GM21576 (cell line): ENCODE data around the gene FBXL3.
"Not testable (repeated sequence)": the region's sequence is repeated elsewhere in the genome, so short reads cannot be mapped to it uniquely, and the experiment has no call there.

Experiments used
- ATAC-seq: cut with Tn5 transposase; IDR thresholded peaks from one replicate; pipeline ENCODE4 v1.9.1; 2021; ENCODE audit warnings: mild to moderate bottlenecking, moderate library complexity; ENCODE audit not compliant: unreplicated experiment

The FBXL3 gene

GRCh38 chr13:77028202-77028601 is 1.2 kb upstream of the FBXL3 start:
- no peak for ATAC-seq

- peak; percentile 52 for ATAC-seq
Observed at GRCh38 chr13:77026255-77026860, 601 bp downstream of the FBXL3 start.

- ATAC-seq, result no peak
Observed at GRCh38 chr13:77022341-77022740, 4.6 kb downstream of the FBXL3 start.

GRCh38 chr13:77019756-77020155 is 7.2 kb downstream of the FBXL3 start:
- no peak for ATAC-seq

DNA sequence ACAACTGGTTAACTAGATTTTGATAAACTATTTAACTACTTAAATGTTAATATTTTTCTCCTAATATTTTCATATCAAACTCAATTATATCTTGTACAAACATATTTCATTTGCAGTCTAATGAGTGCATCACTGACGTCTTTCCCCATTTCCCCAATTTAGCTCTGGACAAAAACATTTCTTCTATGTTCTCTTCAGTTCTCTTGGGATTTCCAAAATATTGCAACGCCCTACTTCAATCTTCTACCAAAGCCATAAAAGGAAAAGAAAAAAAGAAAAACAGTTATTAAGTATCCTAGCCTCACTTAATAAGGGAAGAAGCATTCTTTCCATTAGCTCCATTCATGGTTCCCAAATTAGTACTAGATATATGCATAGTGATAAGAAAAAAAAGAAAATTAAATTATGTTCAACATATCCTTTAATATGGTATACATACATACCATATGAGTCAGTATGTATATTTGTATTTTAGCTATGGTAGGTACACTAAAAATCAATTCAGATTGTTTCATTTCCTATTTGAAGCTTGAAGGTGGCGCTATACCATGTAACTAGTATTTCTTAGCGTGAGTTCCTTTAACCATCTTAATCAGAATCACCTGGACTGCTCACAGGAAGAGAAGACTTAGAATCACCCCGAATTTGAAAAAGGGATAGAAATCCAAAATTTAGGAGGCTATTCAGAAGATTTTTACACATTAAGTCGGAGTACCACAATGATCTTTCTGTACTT is 9.9 kb downstream of the FBXL3 start:
- no peak for ATAC-seq

DNA sequence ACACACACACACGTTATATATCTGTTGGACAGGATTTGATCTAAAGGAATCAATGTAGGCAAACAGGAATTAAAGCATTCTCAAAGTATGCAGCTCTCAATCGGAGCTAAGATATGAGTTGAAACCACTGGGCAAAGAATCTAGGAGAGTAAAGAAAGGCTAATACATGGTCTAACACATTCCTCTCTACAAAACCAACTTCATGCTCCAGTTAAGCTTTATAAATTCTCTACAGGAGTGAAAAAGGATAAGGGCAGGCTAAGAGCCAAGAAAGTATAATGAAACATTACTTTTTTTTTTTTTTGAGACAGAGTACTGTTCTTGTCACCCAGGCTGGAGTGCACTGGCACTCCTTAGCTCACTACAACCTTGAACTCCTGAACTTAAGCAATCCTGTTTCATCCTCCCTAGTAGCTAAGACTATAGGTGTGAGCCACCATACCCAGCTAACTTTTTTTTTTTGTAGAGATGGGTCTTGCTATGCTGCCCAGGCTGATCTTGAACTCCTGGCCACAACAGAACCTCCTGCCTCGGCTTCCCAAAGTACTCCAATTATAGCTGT is 10.6 kb downstream of the FBXL3 start:
- no peak for ATAC-seq

GRCh38 chr13:77014906-77015685 is 11.9 kb downstream of the FBXL3 start:
- no peak for ATAC-seq

GRCh38 chr13:77013853-77014542 is 13.0 kb downstream of the FBXL3 start:
- no peak for ATAC-seq

DNA sequence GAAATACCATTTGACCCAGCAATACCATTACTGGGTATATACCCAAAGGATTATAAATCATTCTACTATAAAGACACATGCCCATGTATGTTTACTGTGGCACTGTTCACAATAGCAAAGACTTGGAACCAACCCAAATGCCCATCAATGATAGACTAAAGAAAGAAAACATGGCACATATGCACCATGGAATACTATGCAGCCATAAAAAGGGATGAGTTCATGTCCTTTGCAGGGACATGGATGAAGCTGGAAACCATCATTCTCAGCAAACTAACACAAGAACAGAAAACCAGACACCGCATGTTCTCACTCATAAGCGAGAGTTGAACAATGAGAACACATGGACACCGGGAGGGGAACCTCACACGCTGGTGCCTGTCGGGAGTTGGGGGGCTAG is 17.2 kb downstream of the FBXL3 start:
- ATAC-seq, result not testable (repeated sequence)

GRCh38 chr13:77009011-77009410 is 17.9 kb downstream of the FBXL3 start:
- ATAC-seq, result no peak

DNA sequence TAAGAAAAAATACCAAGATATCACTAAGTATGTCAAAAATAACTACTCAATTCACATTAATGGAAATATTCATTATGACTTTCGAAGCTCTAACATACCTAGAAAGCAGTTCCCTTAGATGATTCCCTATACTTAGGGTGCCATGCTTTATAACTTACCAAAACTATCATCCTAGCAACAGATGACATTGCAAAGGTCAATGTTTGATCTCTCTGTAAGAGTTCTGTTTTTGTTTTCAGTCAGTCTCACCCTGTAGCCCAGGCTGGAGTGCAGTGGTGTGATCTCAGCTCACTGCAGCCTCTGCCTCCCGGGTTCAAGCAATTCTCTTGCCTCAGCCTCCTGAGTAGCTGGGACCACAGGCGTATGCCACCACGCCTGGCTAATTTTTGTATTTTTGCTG is 18.6 kb downstream of the FBXL3 start:
- not testable (repeated sequence) for ATAC-seq

DNA sequence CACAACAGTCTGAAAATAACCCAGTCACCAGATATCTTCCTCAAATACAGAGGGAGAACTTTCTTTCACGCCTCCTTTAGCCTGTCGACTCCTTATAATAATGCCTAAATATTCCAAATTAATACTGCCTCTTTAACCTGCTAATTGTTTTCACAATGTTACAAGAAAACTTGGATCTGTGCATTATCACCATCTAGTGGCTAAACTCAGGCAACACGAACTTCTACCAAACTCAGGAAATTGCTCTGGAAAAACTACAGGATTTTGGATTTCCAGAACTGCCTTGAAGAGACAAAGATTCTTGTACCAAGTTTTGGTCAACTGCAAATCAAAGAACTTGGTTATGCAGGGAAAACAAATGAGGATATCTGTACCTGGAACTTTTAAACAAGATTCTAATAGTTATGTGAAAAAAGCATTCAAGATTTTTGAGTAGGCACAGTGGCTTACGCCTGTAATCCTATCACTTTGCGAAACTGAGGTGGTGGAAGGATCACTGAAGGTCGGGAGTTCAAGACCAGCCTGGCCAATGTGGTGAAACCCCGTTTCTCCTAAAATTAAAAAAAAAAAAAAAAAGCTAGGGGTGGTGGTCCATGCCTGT is 24.3 kb downstream of the FBXL3 start:
- ATAC-seq, result no peak

GRCh38 chr13:77001963-77002587 is 24.9 kb downstream of the FBXL3 start:
- ATAC-seq, result no peak

- no peak for ATAC-seq
Observed at GRCh38 chr13:77001540-77001939, 25.4 kb downstream of the FBXL3 start.

GRCh38 chr13:77000475-77000874 is 26.5 kb downstream of the FBXL3 start:
- ATAC-seq, result no peak

- no peak for ATAC-seq
Observed at GRCh38 chr13:76994281-76994680, 32.7 kb downstream of the FBXL3 start.

GRCh38 chr13:76993473-76993872 is 33.5 kb downstream of the FBXL3 start:
- ATAC-seq, result no peak

DNA sequence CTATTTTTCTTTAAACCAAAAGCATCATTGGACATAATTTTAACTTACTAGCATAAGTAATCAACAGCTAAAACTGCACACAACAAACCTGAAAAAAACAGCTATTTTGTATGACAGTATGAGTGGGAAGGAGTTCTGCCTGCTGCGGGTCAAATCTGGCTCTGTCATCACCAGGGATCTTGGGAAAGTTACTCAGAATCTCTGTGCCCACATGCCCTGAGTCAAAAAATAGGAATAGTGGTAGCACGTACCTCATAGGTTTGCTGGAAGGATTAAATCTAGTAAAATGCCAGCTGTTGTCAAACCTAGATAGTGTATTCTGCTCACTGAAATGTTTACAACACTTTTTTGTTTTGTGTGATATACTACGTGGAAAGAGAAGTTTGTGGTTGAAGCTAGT is 33.9 kb downstream of the FBXL3 start:
- ATAC-seq, result no peak

DNA sequence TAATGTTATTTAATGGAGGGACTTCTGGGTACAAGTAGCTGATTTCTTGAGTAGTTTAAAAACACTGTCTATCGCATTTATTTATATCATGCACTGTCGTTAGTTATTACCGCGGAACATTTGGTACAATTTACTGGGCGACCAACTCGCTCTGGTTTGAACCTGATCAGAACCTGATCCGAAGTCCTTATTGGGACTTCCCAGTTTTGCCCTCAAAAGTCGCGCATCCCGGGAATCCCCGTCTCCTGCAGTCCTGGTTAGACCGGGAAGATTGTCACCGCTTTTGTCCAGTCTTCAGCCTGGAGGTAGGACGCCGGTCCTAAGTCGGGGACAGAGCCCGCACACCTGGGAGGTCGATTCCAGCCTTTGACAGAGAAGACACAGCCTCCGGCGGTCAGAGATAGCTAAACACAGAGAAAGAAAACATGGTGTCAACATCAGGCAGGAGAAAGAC is 34.4 kb downstream of the FBXL3 start:
- peak; percentile 8 for ATAC-seq
